IMR-90 (cell line): ENCODE results near the gene SPATA9. TPM values are rescaled to one million over a fixed set of nuclear protein-coding genes. Genes with fewer than 3 reads are reported as not detected.

Experiments
- ATAC-seq: fragments of 200-7000 bp; cut with Tn5 transposase; 2 replicates; pipeline ENCODE4 v1.9.1; 2020; ENCODE audit warnings: low read depth, mild to moderate bottlenecking, moderate library complexity
- BruUV-seq: library from RNA; stranded (reverse); fragments of 400-500 nt; replicated peaks from 2 replicates; lab custom pipeline; 2021; lab: Mats Ljungman, UMichigan
- CTCF ChIA-PET: fragments of 300-600 bp; formaldehyde crosslinking; extraction: SDS; loops from one replicate; lab custom pipeline; 2021; ENCODE audit warnings: antibody characterized with exemption; lab: Yijun Ruan, JAX
- POLR2A ChIA-PET: fragments of 300-600 bp; sonication (Branson Sonifier 250); formaldehyde crosslinking; loops from one replicate; lab custom pipeline; 2022; ENCODE audit warnings: antibody characterized with exemption; ENCODE audit not compliant: unreplicated experiment; lab: Charles Lee
- DNase-seq: peaks from one replicate; pipeline ENCODE4 v3.0.0; 2013
- H2AFZ ChIP-seq: replicated peaks from 2 replicates; pipeline ENCODE3; 2013; ENCODE audit warnings: low read length, mild to moderate bottlenecking; ENCODE audit not compliant: poor library complexity
- H2AK5ac ChIP-seq: 2 replicates; pipeline ENCODE4 v1.6.1; 2013; ENCODE audit warnings: low read depth, low read length, inconsistent platforms
- H2AK9ac ChIP-seq: replicated peaks from 2 replicates; pipeline ENCODE3; 2013; ENCODE audit warnings: mild to moderate bottlenecking, low read depth, low read length, moderate library complexity; ENCODE audit not compliant: poor library complexity
- H2BK120ac ChIP-seq: 2 replicates; pipeline ENCODE4 v1.6.1; 2013; ENCODE audit warnings: low read depth, low read length, inconsistent platforms
- H2BK15ac ChIP-seq: 3 replicates; pipeline ENCODE4 v1.6.1; 2013; ENCODE audit warnings: low read depth, low read length, inconsistent platforms
- H2BK20ac ChIP-seq: 2 replicates; pipeline ENCODE4 v1.6.1; 2013; ENCODE audit warnings: low read depth, mild to moderate bottlenecking, inconsistent platforms, low read length, moderate library complexity
- H2BK5ac ChIP-seq: 2 replicates; pipeline ENCODE4 v1.6.1; 2013; ENCODE audit warnings: mild to moderate bottlenecking, low read depth, low read length, inconsistent platforms; ENCODE audit not compliant: poor library complexity, severe bottlenecking
- H3K14ac ChIP-seq: replicated peaks from 2 replicates; pipeline ENCODE4 v1.6.1; 2013; ENCODE audit warnings: low read depth, low read length, inconsistent platforms
- H3K18ac ChIP-seq: 2 replicates; pipeline ENCODE4 v1.6.1; 2013; ENCODE audit warnings: low read depth, low read length, control low read depth
- H3K23ac ChIP-seq: 2 replicates; pipeline ENCODE4 v1.6.1; 2013; ENCODE audit warnings: low read depth, low read length, inconsistent platforms
- H3K27ac ChIP-seq: 2 replicates; pipeline ENCODE4 v1.5.1; 2013; ENCODE audit warnings: mild to moderate bottlenecking, control low read depth, low read length; ENCODE audit not compliant: insufficient read depth
- H3K27me3 ChIP-seq: 2 replicates; pipeline ENCODE4 v1.6.1; 2013; ENCODE audit warnings: low read length; ENCODE audit not compliant: control insufficient read depth, insufficient read depth
- H3K36me3 ChIP-seq: 2 replicates; pipeline ENCODE4 v1.6.1; 2013; ENCODE audit warnings: low read length, mixed read lengths; ENCODE audit not compliant: control insufficient read depth, insufficient read depth
- H3K4ac ChIP-seq: 2 replicates; pipeline ENCODE4 v1.6.1; 2013; ENCODE audit warnings: low read depth, low read length, inconsistent platforms
- H3K4me1 ChIP-seq: 2 replicates; pipeline ENCODE4 v1.6.1; 2013; ENCODE audit warnings: low read length, mixed read lengths; ENCODE audit not compliant: control insufficient read depth, insufficient read depth
- H3K4me2 ChIP-seq: 2 replicates; pipeline ENCODE4 v1.6.1; 2013; ENCODE audit warnings: low read depth, mild to moderate bottlenecking, control low read depth, low read length, moderate library complexity
- H3K4me3 ChIP-seq: 2 replicates; pipeline ENCODE4 v1.5.1; 2013; ENCODE audit warnings: low read depth, mild to moderate bottlenecking, control low read depth, low read length, moderate library complexity; ENCODE audit not compliant: insufficient read depth
- H3K56ac ChIP-seq: 2 replicates; pipeline ENCODE4 v1.6.1; 2013; ENCODE audit warnings: low read length, inconsistent platforms; ENCODE audit not compliant: insufficient read depth; ENCODE audit errors: extremely low read depth
- H3K79me1 ChIP-seq, 2 experiments: 2 replicates each; pipeline ENCODE4 v1.6.1; 2013; ENCODE audit warnings: low read length in 2 of 2, inconsistent platforms in 1 of 2, low read depth in 1 of 2
- H3K9ac ChIP-seq: 2 replicates; pipeline ENCODE4 v1.6.1; 2013; ENCODE audit warnings: low read depth, low read length, control low read depth
- H3K9me1 ChIP-seq: 2 replicates; pipeline ENCODE4 v1.6.1; 2013; ENCODE audit warnings: low read length, inconsistent platforms; ENCODE audit not compliant: insufficient read depth
- H3K9me3 ChIP-seq: 2 replicates; pipeline ENCODE4 v1.6.1; 2013; ENCODE audit warnings: low read length; ENCODE audit not compliant: control insufficient read depth, insufficient read depth
- H4K20me1 ChIP-seq: 2 replicates; pipeline ENCODE4 v1.6.1; 2013; ENCODE audit warnings: low read length, inconsistent platforms; ENCODE audit not compliant: insufficient read depth
- H4K5ac ChIP-seq: 2 replicates; pipeline ENCODE4 v1.6.1; 2013; ENCODE audit warnings: mild to moderate bottlenecking, low read depth, low read length, control low read depth
- H4K8ac ChIP-seq, 2 experiments: 2 replicates each; pipeline ENCODE4 v1.6.1; 2013; ENCODE audit warnings: low read depth in 2 of 2, low read length in 2 of 2, control low read depth in 1 of 2, inconsistent platforms in 1 of 2
- H4K91ac ChIP-seq: 2 replicates; pipeline ENCODE4 v1.6.1; 2013; ENCODE audit warnings: low read depth, low read length, inconsistent platforms; ENCODE audit not compliant: insufficient read depth
- MAFK ChIP-seq: IDR thresholded peaks from 2 replicates; pipeline ENCODE4 v1.6.1; 2012; ENCODE audit warnings: low read depth, low read length, improper control_type of control experiment
- NFE2L2 ChIP-seq: fragments of 150-350 bp; IDR thresholded peaks from 2 replicates; pipeline ENCODE4 v1.6.1; 2016; ENCODE audit warnings: low read depth, mild to moderate bottlenecking, low read length
- WGBS, 2 experiments: methylation state at CpG; one replicate each; pipeline versions ENCODE4 v1.1.5 to v1.1.7; 2013; ENCODE audit warnings: missing lambda C conversion rate in 2 of 2; ENCODE audit not compliant: insufficient read length in 1 of 2; ENCODE audit errors: extremely low coverage in 2 of 2; 5-methylcytosine and 5-hydroxymethylcytosine counted together
- dilution Hi-C: fragments of 300-500 bp; cut with HindIII; formaldehyde crosslinking; loops from one replicate; pipeline ENCODE4 v1.14.3; 2018; ENCODE audit warnings: low sequenced_read_pairs; ENCODE audit not compliant: unreplicated experiment
- in situ Hi-C: fragments of 300-500 bp; cut with MboI; formaldehyde crosslinking; loops from 3 replicates; pipeline ENCODE4 v1.14.3; 2019; ENCODE audit warnings: low sequenced_read_pairs, inconsistent platforms, mixed read lengths
- intact Hi-C: fragments of 100-400 bp; cut with micrococcal nuclease; formaldehyde crosslinking; loops from 2 replicates; pipeline ENCODE4 v1.10.0; 2022
- polyA plus RNA-seq, 3 experiments: library from polyadenylated mRNA; depleted of rRNA; stranded (reverse); fragments of >200 nt; gene quantifications; 2 replicates each; pipeline ENCODE4 v1.2.3, GENCODE V29; 2012; ENCODE audit warnings: low replicate concordance in 1 of 3
- total RNA-seq: library from RNA; depleted of rRNA; stranded (reverse); fragments of >200 nt; gene quantifications from 2 replicates; pipeline ENCODE4 v1.2.3, GENCODE V29; 2012
- TF ChIP-seq, protein P1 (sequence below): conservative IDR thresholded peaks from 2 replicates; pipeline ENCODE4 v1.5.1; 2012; ENCODE audit warnings: mild to moderate bottlenecking, low read depth, low read length, improper control_type of control experiment

Gene SPATA9
- total and polyA plus RNA-seq, 2 of the 4 experiments (the other 2 are of a cell fraction) = 0.72 to 0.86 TPM

DNA sequence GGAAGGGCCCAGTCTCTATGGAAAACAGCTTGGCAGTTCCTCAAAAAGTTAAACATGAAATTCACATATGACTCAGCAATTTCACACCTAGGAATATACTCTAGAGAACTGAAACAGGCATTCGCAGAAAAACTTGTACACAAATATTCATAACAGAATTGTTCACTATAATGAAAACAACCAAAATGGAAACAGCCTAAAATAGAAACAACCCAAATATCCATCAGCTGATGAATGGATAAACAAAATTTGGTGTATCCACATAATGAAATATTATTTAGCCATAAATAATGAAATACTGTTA is 67.7 kb downstream of the SPATA9 start:
- H2AFZ ChIP-seq = no peak overlapping the region
- H3K9ac ChIP-seq = no peak overlapping the region
- no peak overlapping the region for H2BK20ac ChIP-seq
- H3K56ac ChIP-seq = no peak overlapping the region
- H4K5ac ChIP-seq = no peak overlapping the region
- no peak for DNase-seq
- no peak overlapping the region for H3K4me2 ChIP-seq
- peaks cover 7% of the 10 kb centered on the region for H3K4me1 ChIP-seq
- in situ Hi-C loops (no loop called here), intact Hi-C loops (no loop called here), dilution Hi-C loops (no loop called here)
- peak; percentile 95 for TF ChIP-seq NFE2L2
- TF ChIP-seq, protein P1, sequence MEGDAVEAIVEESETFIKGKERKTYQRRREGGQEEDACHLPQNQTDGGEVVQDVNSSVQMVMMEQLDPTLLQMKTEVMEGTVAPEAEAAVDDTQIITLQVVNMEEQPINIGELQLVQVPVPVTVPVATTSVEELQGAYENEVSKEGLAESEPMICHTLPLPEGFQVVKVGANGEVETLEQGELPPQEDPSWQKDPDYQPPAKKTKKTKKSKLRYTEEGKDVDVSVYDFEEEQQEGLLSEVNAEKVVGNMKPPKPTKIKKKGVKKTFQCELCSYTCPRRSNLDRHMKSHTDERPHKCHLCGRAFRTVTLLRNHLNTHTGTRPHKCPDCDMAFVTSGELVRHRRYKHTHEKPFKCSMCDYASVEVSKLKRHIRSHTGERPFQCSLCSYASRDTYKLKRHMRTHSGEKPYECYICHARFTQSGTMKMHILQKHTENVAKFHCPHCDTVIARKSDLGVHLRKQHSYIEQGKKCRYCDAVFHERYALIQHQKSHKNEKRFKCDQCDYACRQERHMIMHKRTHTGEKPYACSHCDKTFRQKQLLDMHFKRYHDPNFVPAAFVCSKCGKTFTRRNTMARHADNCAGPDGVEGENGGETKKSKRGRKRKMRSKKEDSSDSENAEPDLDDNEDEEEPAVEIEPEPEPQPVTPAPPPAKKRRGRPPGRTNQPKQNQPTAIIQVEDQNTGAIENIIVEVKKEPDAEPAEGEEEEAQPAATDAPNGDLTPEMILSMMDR = no peak
- TF ChIP-seq MAFK = peak; percentile 80
- POLR2A ChIA-PET = no interaction called here
- no peak overlapping the region for H4K8ac ChIP-seq
- H3K4ac ChIP-seq = no peak overlapping the region
- no peak overlapping the region for H3K27ac ChIP-seq
- H3K4me3 ChIP-seq = no peak overlapping the region
- no peak overlapping the region for H2AK9ac ChIP-seq
- CTCF ChIA-PET = interaction anchor here (0.6 kb wide), 1 partner anchor 1422 kb away, joined by 3 read pairs; no protein-coding TSS in a partner anchor
- no peak overlapping the region for H3K14ac ChIP-seq
- H3K9me3 ChIP-seq = peaks cover 3% of the 10 kb centered on the region; the same call in 1 of the 2 replicates
- H3K9me1 ChIP-seq = no peaks in the 10 kb centered on the region
- no peak overlapping the region for H2BK5ac ChIP-seq
- H2BK15ac ChIP-seq = no peak overlapping the region
- H3K36me3 ChIP-seq = no peaks in the 10 kb centered on the region
- no peak overlapping the region for H2AK5ac ChIP-seq
- no peak for ATAC-seq
- no peaks in the 10 kb centered on the region for H3K79me1 ChIP-seq
- no peak overlapping the region for H3K23ac ChIP-seq
- no TSS peak for BruUV-seq
- no peaks in the 10 kb centered on the region for H4K20me1 ChIP-seq
- H3K27me3 ChIP-seq = no peaks in the 10 kb centered on the region
- no peak overlapping the region for H4K91ac ChIP-seq
- WGBS, 2 experiments = no CpG with 5 or more reads among the region's 1 CpG
- H2BK120ac ChIP-seq = no peak overlapping the region
- H3K18ac ChIP-seq = no peak overlapping the region
